K562 treated with DMSO at 1 percent for 4 hours (cell line): ENCODE measurements around the gene CXCL10. TPM values are rescaled to one million over a fixed set of nuclear protein-coding genes. Genes with fewer than 3 reads are reported as not detected.

ENCODE experiments used
- total RNA-seq: library from RNA; unstranded; fragments of 300-600 nt; gene quantifications from 2 replicates; pipeline ENCODE4 v1.2.3, GENCODE V29; 2022; ENCODE audit not compliant: insufficient read depth

Gene CXCL10
- 1.5 and 1.8 TPM in 2 replicates for total RNA-seq

DNA sequence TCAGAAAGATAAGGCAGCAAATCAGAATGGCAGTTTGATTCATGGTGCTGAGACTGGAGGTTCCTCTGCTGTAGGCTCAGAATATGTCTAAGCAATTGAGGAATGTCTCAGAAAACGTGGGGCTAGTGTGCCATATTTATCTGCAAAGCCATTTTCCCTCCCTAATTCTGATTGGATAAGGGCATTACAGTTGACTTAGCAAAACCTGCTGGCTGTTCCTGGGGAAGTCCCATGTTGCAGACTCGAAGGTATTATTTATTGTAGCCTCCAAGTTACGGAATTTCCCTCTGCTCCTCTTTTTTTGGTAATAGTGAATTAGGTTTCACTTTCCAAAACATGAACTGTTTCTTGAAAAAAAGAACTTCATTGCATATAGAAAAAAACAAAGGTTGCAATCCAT is at the start of gene CXCL10:
Gene CXCL10 (minus strand): TSS at position 109 of the 400 bp plus-strand sequence. CDS start 66 bp downstream, at position 43.

DNA sequence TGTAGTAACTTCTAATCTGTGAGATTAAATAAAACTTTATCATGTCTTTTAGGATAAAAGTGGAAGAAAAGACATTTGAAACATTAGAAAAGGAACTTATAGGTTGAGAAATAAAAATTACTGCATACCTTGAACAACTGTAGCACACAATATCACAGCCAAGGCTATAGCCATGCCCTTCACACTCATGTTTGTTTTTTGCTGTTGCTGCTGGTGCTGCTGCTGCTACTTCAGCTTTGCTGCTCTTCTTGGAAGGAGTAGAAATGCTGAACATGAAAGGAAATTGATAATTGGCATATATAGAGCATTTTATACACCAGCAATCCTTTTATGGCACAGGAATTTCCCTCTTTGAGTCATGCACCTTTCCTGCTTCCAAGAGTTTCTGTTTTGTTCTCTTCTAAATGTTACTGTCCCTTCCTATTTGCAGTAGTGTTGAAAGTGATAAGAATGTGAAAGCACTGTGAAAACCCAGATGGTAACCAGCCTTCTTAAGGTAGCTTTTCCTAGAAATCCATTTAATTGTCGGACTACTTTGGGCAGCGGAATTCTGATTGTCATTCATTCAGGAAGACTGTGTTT is 12.6 kb upstream of the CXCL10 start, which contains the start of gene CXCL11:
Gene CXCL11 (minus strand): TSS at position 272 of the 582 bp plus-strand sequence. CDS start 83 bp downstream, at position 189.

DNA sequence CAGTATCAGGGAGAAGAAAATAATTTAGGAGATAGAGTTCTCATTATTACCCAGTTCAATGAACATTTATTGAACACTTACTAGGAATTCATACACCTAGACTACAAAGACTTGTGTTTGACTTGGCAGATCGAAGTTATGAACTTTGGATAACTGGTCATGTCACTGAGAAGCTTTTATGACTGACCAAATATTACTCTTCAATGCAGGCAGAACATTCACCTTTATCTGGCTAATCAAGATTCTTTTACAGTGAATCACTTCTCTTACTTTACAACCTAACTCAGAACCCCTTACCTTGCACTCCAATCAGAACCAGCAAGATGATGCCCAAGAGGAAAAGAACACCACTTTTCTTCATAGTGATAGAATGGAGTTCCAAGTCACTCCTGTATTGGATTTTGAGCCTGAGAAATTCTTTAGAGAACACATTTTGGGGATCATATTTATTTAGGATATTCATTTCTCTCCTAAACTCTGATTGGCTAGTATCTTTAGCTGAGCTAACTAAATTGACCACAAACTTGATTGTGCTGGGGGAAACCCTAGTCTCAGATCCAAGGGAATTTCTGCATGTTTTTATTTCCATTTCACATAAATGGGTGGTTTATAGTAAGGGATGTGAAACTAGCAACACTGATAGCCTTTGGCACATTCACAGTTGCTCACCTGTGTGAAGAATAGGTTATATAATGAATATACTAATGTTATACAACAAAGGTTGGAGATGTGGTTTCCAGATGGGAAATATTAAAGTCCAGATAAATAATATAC is 16.0 kb downstream of the CXCL10 start, which contains the start of gene CXCL9:
Gene CXCL9 (minus strand): TSS at position 421 of the 774 bp plus-strand sequence. CDS start 60 bp downstream, at position 361.

Other genes with a start within 250 kb of the CXCL10 start
- gene PPEF2, start 121.0 kb downstream of the CXCL10 start, total RNA-seq = not detected in 2 replicates
- 3.7 and 3.8 TPM in 2 replicates for gene NAAA, start 82.5 kb downstream of the CXCL10 start, total RNA-seq
- 13.9 and 20.0 TPM in 2 replicates for gene SDAD1, start 32.6 kb downstream of the CXCL10 start, total RNA-seq
- gene CXCL9, start 16.0 kb downstream of the CXCL10 start, total RNA-seq = not detected in 2 replicates
- gene CXCL11, start 12.6 kb upstream of the CXCL10 start, total RNA-seq = 15.6 and 19.1 TPM in 2 replicates
- not detected in 2 replicates for gene ART3, start 51.2 kb upstream of the CXCL10 start, total RNA-seq
- 35.4 and 36.9 TPM in 2 replicates for gene NUP54, start 124.9 kb upstream of the CXCL10 start, total RNA-seq
- gene SCARB2, start 190.3 kb upstream of the CXCL10 start, total RNA-seq = 26.2 and 27.2 TPM in 2 replicates
- 10.7 and 12.6 TPM in 2 replicates for gene FAM47E, start 228.2 kb upstream of the CXCL10 start, total RNA-seq